SH-SY5Y (cell line): ENCODE data around the gene TAF8.

ENCODE experiments used
- GATA2 ChIP-seq: IDR thresholded peaks from 2 replicates; pipeline ENCODE4 v1.6.1; 2011; ENCODE audit warnings: mild to moderate bottlenecking, low read depth, low read length
- GATA3 ChIP-seq: IDR thresholded peaks from 2 replicates; pipeline ENCODE4 v1.6.1; 2011; ENCODE audit warnings: low read depth, mild to moderate bottlenecking, low read length, moderate library complexity

- TF ChIP-seq GATA3, result no peak
- TF ChIP-seq GATA2, result no peak
These were observed 8.8 kb upstream of the TAF8 start for GRCh38 chr6:42041481-42042053.
